GM12873 (cell line): ENCODE measurements around the gene FLCN.

Source experiments
- CTCF ChIP-seq: IDR thresholded peaks from 2 replicates; pipeline ENCODE4 v1.5.1; 2012; ENCODE audit warnings: low read depth, mild to moderate bottlenecking, moderate library complexity, low read length, control low read depth; ENCODE audit not compliant: insufficient read depth; ENCODE audit errors: missing control alignments

Gene FLCN

DNA sequence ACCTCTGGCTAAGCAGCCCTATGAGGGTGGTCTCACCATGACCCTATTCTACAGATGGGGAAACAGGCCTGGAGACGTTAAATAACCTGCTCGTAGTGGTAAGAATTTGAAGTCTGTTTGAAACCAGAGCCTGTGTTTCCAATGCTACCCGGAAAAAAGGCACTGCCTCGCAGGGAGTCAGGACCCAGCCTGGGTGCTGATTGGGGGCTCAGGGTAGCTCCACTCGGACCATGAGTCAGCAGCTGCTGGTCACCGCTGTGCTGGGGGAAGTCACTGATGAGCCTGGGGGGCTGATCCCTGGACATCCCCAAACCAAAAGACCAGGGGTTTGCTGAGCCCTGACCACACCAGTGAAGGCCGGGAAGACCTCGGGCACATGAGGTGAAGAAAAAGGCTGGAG, 21.4 kb downstream of the FLCN start:
- no peak for TF ChIP-seq CTCF

- no peak for TF ChIP-seq CTCF
These were observed 22.1 kb downstream of the FLCN start for GRCh38 chr17:17214646-17215436.

DNA sequence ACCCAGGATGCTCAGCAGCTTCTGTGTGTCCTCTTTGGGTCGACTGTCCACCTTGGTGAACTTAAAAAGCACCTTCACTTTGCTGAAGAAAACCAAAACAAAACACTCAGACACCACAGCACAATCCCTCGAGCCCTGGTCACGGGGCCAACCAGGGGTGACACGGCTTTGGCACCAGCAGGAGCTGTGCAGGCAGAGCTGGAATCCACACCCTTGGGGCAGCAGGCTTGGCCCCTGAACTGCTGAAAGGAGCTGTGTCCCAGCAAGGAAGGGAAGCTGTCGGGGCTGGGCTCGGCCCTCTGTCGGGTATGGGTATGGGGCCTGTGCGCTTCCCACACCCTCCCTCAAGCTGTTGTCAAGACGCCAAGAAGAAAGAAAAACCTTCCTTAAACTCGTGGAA, 23.2 kb downstream of the FLCN start:
- TF ChIP-seq CTCF = no peak

- no peak for TF ChIP-seq CTCF
These were observed 29.0 kb downstream of the FLCN start for GRCh38 chr17:17207998-17208397.

GRCh38 chr17:17206913-17207335, 30.0 kb downstream of the FLCN start:
- no peak for TF ChIP-seq CTCF

- TF ChIP-seq CTCF = no peak
These were observed 30.6 kb downstream of the FLCN start, which contains the start of gene PLD6 for GRCh38 chr17:17206124-17206912. PLD6 (minus strand) TSS chr17:17206333; CDS start chr17:17206286, 47 bp downstream.

GRCh38 chr17:17205368-17206123, 31.4 kb downstream of the FLCN start:
- TF ChIP-seq CTCF = no peak
